Measurements from ENCODE around the gene SLC12A4. TPM values are rescaled to one million over a fixed set of nuclear protein-coding genes. Genes with fewer than 3 reads are reported as not detected.

The SLC12A4 gene
- polyA plus RNA-seq, 4 donors = 1.1 to 17.3 (median 7.0) TPM

Other genes with a start within 250 kb of the SLC12A4 start
- gene GFOD2, start 249.3 kb downstream of the SLC12A4 start, polyA plus RNA-seq = 10 to 100 TPM in 2 of 4 donors, 1 to 10 TPM in 2; 4.8 to 28.6 (median 12.0) TPM
- 10 to 100 TPM in 2 of 4 donors, 1 to 10 TPM in 2; 5.9 to 21.8 (median 10.1) TPM for gene RANBP10, start 162.1 kb downstream of the SLC12A4 start, polyA plus RNA-seq
- gene TSNAXIP1, start 161.7 kb downstream of the SLC12A4 start, polyA plus RNA-seq = under 1 TPM in 2 of 4 donors, not detected in 2; 0.72 to 0.80 TPM
- 10 to 100 TPM; 15.0 to 25.0 (median 19.2) TPM for gene THAP11, start 126.3 kb downstream of the SLC12A4 start, polyA plus RNA-seq
- 100 to 1,000 TPM in 2 of 4 donors, 10 to 100 TPM in 2; 77.3 to 115 (median 102) TPM for gene NUTF2, start 121.7 kb downstream of the SLC12A4 start, polyA plus RNA-seq
- gene CENPT, start 120.9 kb downstream of the SLC12A4 start, polyA plus RNA-seq = 100 to 1,000 TPM in 1 of 4 donors, 10 to 100 TPM in 3; 25.3 to 111 (median 43.9) TPM
- gene EDC4, start 95.6 kb downstream of the SLC12A4 start, polyA plus RNA-seq = 10 to 100 TPM; 30.6 to 76.5 (median 55.2) TPM
- gene NRN1L, start 83.8 kb downstream of the SLC12A4 start, polyA plus RNA-seq = 1 to 10 TPM in 3 of 4 donors, under 1 TPM in 1; 0.69 to 6.0 (median 2.0) TPM
- 10 to 100 TPM; 13.8 to 29.2 (median 23.6) TPM for gene PSKH1, start 75.4 kb downstream of the SLC12A4 start, polyA plus RNA-seq
- 1 to 10 TPM in 3 of 4 donors, under 1 TPM in 1; 0.81 to 6.7 (median 3.4) TPM for gene CTRL, start 36.8 kb downstream of the SLC12A4 start, polyA plus RNA-seq
- gene PSMB10, start 31.8 kb downstream of the SLC12A4 start, polyA plus RNA-seq = 100 to 1,000 TPM in 3 of 4 donors, 10 to 100 TPM in 1; 90.6 to 354 (median 221) TPM
- gene LCAT, start 24.5 kb downstream of the SLC12A4 start, polyA plus RNA-seq = 10 to 100 TPM in 1 of 4 donors, 1 to 10 TPM in 2, under 1 TPM in 1; 0.54 to 10.1 (median 2.9) TPM
- under 1 TPM in 3 of 4 donors, not detected in 1; 0.06 to 0.27 (median 0.10) TPM for gene DPEP3, start 11.9 kb upstream of the SLC12A4 start, polyA plus RNA-seq
- gene DPEP2, start 30.8 kb upstream of the SLC12A4 start, polyA plus RNA-seq = 1 to 10 TPM in 3 of 4 donors, not detected in 1; 1.4 to 4.1 (median 3.2) TPM
- not detected for gene DPEP2NB, start 47.3 kb upstream of the SLC12A4 start, polyA plus RNA-seq
- 10 to 100 TPM in 2 of 4 donors, 1 to 10 TPM in 2; 3.8 to 14.6 (median 9.6) TPM for gene DDX28, start 54.6 kb upstream of the SLC12A4 start, polyA plus RNA-seq
- gene DUS2, start 54.6 kb upstream of the SLC12A4 start, polyA plus RNA-seq = 10 to 100 TPM in 2 of 4 donors, 1 to 10 TPM in 2; 7.6 to 12.6 (median 10.0) TPM
- gene NFATC3, start 116.7 kb upstream of the SLC12A4 start, polyA plus RNA-seq = 10 to 100 TPM; 10.8 to 26.8 (median 13.7) TPM

All from small intestine (tissue), 4 donors.